ENCODE data around the gene CEP85L. TPM values are rescaled to one million over a fixed set of nuclear protein-coding genes. Genes with fewer than 3 reads are reported as not detected.

CEP85L gene
- 20.4 and 29.8 TPM in 2 replicates for total RNA-seq

GRCh38 chr6:118651282-118652050, at the start of gene CEP85L:
Gene CEP85L (minus strand): TSS chr6:118651591. CDS start chr6:118651269, 322 bp downstream.

GRCh38 chr6:118548136-118548535, 103.3 kb downstream of the CEP85L start, which contains the start of gene PLN:
Gene PLN (plus strand): TSS chr6:118548296. CDS start chr6:118558922, 10,626 bp downstream.

Other genes starting within 250 kb of the CEP85L start
- gene PLN, start 103.3 kb downstream of the CEP85L start, total RNA-seq, result 0.11 and 2.2 TPM in 2 replicates
- gene ASF1A, start 242.6 kb upstream of the CEP85L start, total RNA-seq, result 20.1 and 26.0 TPM in 2 replicates